ENCODE results near the gene PAK4.
A peak's percentile ranks its signal among the peaks of the same experiment; 100 is the strongest.

PAK4 gene

GRCh38 chr19:39224910-39225309 lies 99.3 kb downstream of the PAK4 start:
- peaks cover 19% of the 10 kb centered on the region for H3K27me3 Mint-ChIP-seq
- H3K9me3 Mint-ChIP-seq, result no peaks in the 10 kb centered on the region
- H3K4me1 Mint-ChIP-seq (ENCODE audit: low read depth), result no peaks in the 10 kb centered on the region
- H3K27ac Mint-ChIP-seq, result peak overlapping the region; percentile 28
- H3K36me3 Mint-ChIP-seq (ENCODE audit: low read depth), result no peaks in the 10 kb centered on the region
- H3K4me3 Mint-ChIP-seq, result no peak overlapping the region
